SU-DHL-6 (cell line): Measurements from ENCODE around the gene CDC16.

Experiments
- CTCF ChIP-seq: fragments of 200-600 bp; sonication (generic); IDR thresholded peaks from one replicate; pipeline ENCODE4 v1.5.1; 2017; ENCODE audit warnings: antibody characterized with exemption, mild to moderate bottlenecking, low read length, moderate library complexity; ENCODE audit not compliant: insufficient read depth, poor library complexity, severe bottlenecking
- EZH2phosphoT487 ChIP-seq: fragments of 200-600 bp; sonication (generic), shearing (Covaris generic); conservative IDR thresholded peaks from 2 replicates; pipeline ENCODE4 v1.6.1; 2018; ENCODE audit warnings: mild to moderate bottlenecking, antibody characterized with exemption, low read length, moderate library complexity, mixed read lengths

GRCh38 chr13:114198556-114198955, 36.1 kb upstream of the CDC16 start:
- no peak for TF ChIP-seq CTCF
- no peak for TF ChIP-seq EZH2phosphoT487
